Activated CD4-positive, alpha-beta T cell treated with anti-CD3 and anti-CD28 coated beads, Interleukin-2, amount 50 U/mL, for 48 hours (primary cell): ENCODE data around the gene SYNE3.
A peak's percentile ranks its signal among the peaks of the same experiment; 100 is the strongest.

Source experiments
- DNase-seq, 2 experiments: peaks; one replicate each; pipeline ENCODE4 v3.0.0-alpha.2; 2020

SYNE3 gene

GRCh38 chr14:95538801-95539509, 22.5 kb upstream of the SYNE3 start:
- DNase-seq = no peak

- DNase-seq = no peak
Observed at GRCh38 chr14:95537298-95538089, 21.0 kb upstream of the SYNE3 start.

- DNase-seq = no peak
Observed at GRCh38 chr14:95536671-95537070, 20.2 kb upstream of the SYNE3 start.

GRCh38 chr14:95536036-95536593, 19.7 kb upstream of the SYNE3 start:
- DNase-seq = no peak

- no peak for DNase-seq
Observed at GRCh38 chr14:95535226-95536021, 19.0 kb upstream of the SYNE3 start.

- DNase-seq = peak; percentile 96 to 98
Observed at GRCh38 chr14:95534299-95535225, 18.1 kb upstream of the SYNE3 start, which contains the start of gene GLRX5. Gene GLRX5, plus strand, starts transcription at chr14:95535050. Its CDS starts 40 bp downstream, at chr14:95535090.

GRCh38 chr14:95533822-95534221, 17.4 kb upstream of the SYNE3 start:
- no peak for DNase-seq

GRCh38 chr14:95533391-95533821, 17.0 kb upstream of the SYNE3 start:
- peak in 1 of 2 experiments; percentile 28 for DNase-seq

GRCh38 chr14:95531969-95532368, 15.5 kb upstream of the SYNE3 start:
- DNase-seq = no peak

- no peak for DNase-seq
Observed at GRCh38 chr14:95531473-95531872, 15.0 kb upstream of the SYNE3 start.

GRCh38 chr14:95530473-95531276, 14.2 kb upstream of the SYNE3 start:
- DNase-seq = no peak

GRCh38 chr14:95529216-95529615, 12.8 kb upstream of the SYNE3 start:
- no peak for DNase-seq

- DNase-seq = peak; percentile 62 to 73
Observed at GRCh38 chr14:95527387-95528002, 11.0 kb upstream of the SYNE3 start.

- DNase-seq = no peak
Observed at GRCh38 chr14:95526483-95527386, 10.3 kb upstream of the SYNE3 start.

- no peak for DNase-seq
Observed at GRCh38 chr14:95525999-95526398, 9.5 kb upstream of the SYNE3 start.

GRCh38 chr14:95524706-95525512, 8.5 kb upstream of the SYNE3 start:
- DNase-seq = no peak

GRCh38 chr14:95523815-95524448, 7.5 kb upstream of the SYNE3 start:
- DNase-seq = peak; percentile 45 to 56
